ENCODE data around the gene SPINT2.
"Not testable (repeated sequence)": the region's sequence is repeated elsewhere in the genome, so short reads cannot be mapped to it uniquely, and the experiment has no call there.

SPINT2 gene

GRCh38 chr19:38264486-38265212 is at the start of gene SPINT2:
TSS of gene SPINT2 (plus strand) at chr19:38264573. CDS start at chr19:38264893, 320 bp downstream.
- peak; percentile 51 for DNase-seq

GRCh38 chr19:38216785-38217641 is 47.4 kb upstream of the SPINT2 start:
- no peak for DNase-seq

GRCh38 chr19:38218204-38218603 is 46.2 kb upstream of the SPINT2 start:
- DNase-seq = no peak

- no peak for DNase-seq
These were observed 45.2 kb upstream of the SPINT2 start for GRCh38 chr19:38219221-38219620.

GRCh38 chr19:38221421-38221820 is 43.0 kb upstream of the SPINT2 start:
- DNase-seq = no peak

- DNase-seq = no peak
These were observed 42.2 kb upstream of the SPINT2 start for GRCh38 chr19:38221919-38222830.

GRCh38 chr19:38223119-38223523 is 41.3 kb upstream of the SPINT2 start:
- DNase-seq = no peak

GRCh38 chr19:38223617-38224013 is 40.8 kb upstream of the SPINT2 start:
- DNase-seq = no peak

GRCh38 chr19:38224014-38224862 is 40.1 kb upstream of the SPINT2 start, which contains the start of gene DPF1:
TSS of gene DPF1 (minus strand) at chr19:38224222. CDS start at chr19:38224142, 80 bp downstream.
- DNase-seq = peak; percentile 37

- not testable (repeated sequence) for DNase-seq
These were observed 39.5 kb upstream of the SPINT2 start for GRCh38 chr19:38224863-38225218.

GRCh38 chr19:38227287-38228004 is 36.9 kb upstream of the SPINT2 start:
- DNase-seq = no peak

GRCh38 chr19:38228005-38228377 is 36.4 kb upstream of the SPINT2 start:
- no peak for DNase-seq

- DNase-seq = no peak
These were observed 35.6 kb upstream of the SPINT2 start for GRCh38 chr19:38228491-38229439.

GRCh38 chr19:38229585-38230073 is 34.7 kb upstream of the SPINT2 start:
- DNase-seq = peak; percentile 68

GRCh38 chr19:38230506-38231133 is 33.8 kb upstream of the SPINT2 start:
- DNase-seq = not testable (repeated sequence)

GRCh38 chr19:38231918-38232317 is 32.5 kb upstream of the SPINT2 start:
- no peak for DNase-seq

- DNase-seq = peak; percentile 64
These were observed 30.6 kb upstream of the SPINT2 start for GRCh38 chr19:38233740-38234251.

GRCh38 chr19:38234615-38235014 is 29.8 kb upstream of the SPINT2 start:
- no peak for DNase-seq

- no peak for DNase-seq
These were observed 24.6 kb upstream of the SPINT2 start for GRCh38 chr19:38239816-38240215.

Measured in stimulated activated naive CD4-positive, alpha-beta T cell treated with Interleukin-2 at 50 U/mL for 16 hours (primary cell).